CD4-positive, alpha-beta T cell treated with Interleukin-4 for 1 hour (primary cell): ENCODE data around the gene GFOD2.
"Not testable (repeated sequence)": the region's sequence is repeated elsewhere in the genome, so short reads cannot be mapped to it uniquely, and the experiment has no call there.

Source experiments
- DNase-seq, 2 donors: peaks; one replicate each; pipeline ENCODE4 v3.0.0-alpha.2; 2020 to 2022

The GFOD2 gene

DNA sequence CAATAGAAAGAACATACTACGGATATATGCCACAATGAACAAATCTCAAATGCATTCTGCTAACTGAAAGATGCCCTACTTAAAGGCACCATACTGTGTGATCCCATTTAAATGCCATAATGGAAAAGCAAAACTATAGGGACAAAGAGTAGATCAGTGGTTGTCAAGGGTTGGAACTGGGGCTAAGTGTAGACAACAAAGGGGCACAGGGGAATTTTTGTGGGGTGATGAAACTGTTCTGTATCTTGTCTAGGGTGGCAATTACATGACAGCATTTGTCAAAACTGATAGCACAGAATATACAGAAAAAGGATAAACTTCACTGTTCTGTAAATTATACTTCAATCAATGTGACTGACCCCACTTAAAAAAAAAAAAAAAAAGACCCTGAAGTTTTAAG lies 17.7 kb downstream of the GFOD2 start:
- DNase-seq = no peak

DNA sequence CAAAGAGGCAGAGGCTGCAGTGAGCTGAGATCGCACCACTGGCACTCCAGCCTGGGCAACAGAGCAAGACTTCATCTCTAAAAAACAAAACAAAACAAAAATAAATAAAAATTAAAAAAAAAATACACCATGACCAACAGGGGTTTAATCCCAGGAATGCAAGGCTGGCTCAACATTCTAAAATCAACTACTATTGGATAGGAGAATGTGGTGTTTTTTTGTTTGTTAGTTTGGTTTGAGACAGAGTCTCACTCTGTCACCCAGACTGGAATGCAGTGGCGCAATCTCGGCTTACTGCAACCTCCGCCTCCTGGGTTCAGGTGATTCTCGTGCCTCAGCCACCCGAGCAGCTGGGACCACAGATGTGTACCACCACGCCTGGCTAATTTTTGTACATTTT lies 19.9 kb downstream of the GFOD2 start:
- no peak for DNase-seq

GRCh38 chr16:67697422-67698185 lies 21.5 kb downstream of the GFOD2 start:
- DNase-seq = no peak

GRCh38 chr16:67694611-67695010 lies 24.5 kb downstream of the GFOD2 start:
- DNase-seq = no peak

- not testable (repeated sequence) for DNase-seq
These were observed 25.4 kb downstream of the GFOD2 start for GRCh38 chr16:67693517-67694285.

GRCh38 chr16:67685388-67686112 lies 33.6 kb downstream of the GFOD2 start:
- DNase-seq = no peak

- no peak for DNase-seq
These were observed 35.3 kb downstream of the GFOD2 start for GRCh38 chr16:67683767-67684166.

DNA sequence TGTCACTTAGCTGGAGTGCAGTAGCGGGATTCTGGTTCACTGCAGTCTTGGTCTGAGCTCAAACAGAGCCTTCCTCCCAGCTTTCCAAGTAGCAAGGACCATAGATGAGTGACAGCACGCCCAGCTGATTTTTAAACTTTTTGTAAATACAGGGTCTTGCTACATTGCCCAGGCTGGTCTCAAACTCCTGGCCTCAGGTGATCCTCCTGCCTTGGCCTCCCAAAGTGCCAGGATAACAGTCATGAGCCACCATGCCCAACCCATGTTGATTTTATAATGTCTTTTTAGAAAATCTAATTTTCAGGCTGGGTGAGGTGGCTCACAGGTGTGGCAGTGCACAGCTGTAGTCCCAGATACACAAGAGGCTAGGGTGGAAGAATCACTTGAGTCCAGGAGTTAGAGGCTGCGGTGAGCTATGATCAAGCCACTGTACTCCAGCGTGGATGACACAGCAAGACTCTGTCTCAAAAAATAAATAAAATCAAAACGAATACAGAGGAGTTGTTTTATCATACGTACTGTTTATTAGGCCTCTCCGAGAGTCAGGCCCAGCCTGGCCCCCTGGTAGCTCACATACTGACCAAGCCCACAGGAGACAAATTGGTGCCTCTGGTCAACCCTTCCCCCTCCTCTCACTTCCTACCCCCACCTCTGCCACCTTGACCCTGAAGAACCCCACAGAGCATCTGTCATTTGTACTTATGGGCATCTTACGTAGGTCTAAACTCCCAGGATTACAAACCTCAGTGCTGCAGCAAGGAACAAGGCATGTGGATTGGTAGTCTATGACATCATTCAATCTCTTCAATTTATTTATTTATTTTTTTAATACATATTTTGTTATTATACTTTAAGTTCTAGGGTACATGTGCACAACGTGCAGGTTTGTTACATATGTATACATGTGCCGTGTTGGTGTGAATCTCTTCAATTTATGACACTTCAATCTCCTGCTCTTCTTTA lies 38.9 kb downstream of the GFOD2 start:
- DNase-seq = no peak

DNA sequence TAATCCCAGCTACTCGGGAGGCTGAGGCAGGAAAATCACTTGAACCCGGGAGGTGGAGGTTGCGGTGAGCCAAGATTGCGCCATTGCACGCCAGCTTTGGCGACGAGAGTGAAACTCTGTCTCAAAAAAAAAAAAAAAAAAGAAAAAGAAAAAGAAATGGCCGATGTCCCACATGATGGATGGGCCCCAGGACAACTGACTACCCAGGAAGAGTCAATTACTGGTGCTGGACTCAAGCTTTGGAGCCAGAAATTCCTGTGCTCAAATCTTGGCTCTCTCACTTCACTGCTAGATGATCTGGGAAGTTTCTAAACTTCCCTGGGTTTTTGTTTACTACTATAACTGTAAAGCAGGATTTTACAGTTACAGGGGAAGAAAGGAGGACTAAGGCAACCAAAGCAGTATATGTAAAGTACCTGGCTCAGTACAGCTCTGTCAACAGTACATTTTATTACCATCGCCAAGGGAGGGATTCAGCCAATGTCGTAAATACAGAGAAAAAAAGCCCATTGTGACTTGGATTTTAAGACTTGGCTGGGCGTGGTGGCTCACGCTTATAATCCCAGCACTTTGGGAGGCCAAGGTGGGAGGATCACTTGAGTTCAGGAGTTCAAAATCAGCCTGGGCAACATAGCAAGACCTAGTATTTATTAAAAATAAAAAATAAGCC lies 40.6 kb downstream of the GFOD2 start:
- no peak for DNase-seq

DNA sequence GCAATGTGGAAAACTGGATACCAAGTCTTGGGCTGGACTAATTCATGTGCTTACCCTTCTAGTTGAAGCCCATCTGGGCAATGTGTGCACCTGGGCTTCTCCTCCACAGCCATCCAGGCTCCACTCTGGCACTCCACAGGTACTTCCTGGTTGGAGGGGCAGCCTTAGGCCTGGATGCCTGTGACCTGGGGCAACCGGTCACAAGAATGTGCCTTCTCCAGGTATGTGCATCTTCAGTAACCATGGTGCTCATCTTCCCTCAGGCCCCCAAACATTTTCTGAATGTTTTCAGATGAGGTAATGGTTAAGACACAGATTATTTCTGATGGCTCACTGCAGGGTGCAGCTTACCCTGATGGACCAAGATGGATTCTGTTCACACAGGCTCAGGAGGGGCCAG lies 41.4 kb downstream of the GFOD2 start:
- DNase-seq = no peak

GRCh38 chr16:67676939-67677338 lies 42.2 kb downstream of the GFOD2 start:
- no peak for DNase-seq

DNA sequence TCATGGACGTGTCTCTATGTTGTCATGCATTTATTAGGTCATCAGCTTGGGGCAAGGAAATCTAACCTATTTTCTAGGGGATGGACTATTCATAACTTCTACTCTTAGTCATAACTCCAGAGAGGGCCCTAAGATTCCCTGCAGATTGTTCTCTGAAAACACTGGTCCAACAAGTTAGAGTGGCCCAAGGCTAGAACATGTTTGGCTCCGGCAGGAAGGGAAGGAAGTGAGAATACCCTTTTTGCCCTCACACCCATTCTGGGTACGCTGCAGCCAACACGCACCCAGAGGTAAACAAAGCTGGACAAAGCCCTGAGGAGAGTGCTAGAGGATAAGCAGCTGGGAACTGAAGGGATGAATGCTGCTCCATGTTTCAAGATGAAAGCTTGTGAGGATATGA lies 42.6 kb downstream of the GFOD2 start:
- no peak for DNase-seq

- DNase-seq = no peak
These were observed 43.1 kb downstream of the GFOD2 start for GRCh38 chr16:67675999-67676398.

- no peak for DNase-seq
These were observed 43.6 kb downstream of the GFOD2 start for GRCh38 chr16:67675579-67675935.

DNA sequence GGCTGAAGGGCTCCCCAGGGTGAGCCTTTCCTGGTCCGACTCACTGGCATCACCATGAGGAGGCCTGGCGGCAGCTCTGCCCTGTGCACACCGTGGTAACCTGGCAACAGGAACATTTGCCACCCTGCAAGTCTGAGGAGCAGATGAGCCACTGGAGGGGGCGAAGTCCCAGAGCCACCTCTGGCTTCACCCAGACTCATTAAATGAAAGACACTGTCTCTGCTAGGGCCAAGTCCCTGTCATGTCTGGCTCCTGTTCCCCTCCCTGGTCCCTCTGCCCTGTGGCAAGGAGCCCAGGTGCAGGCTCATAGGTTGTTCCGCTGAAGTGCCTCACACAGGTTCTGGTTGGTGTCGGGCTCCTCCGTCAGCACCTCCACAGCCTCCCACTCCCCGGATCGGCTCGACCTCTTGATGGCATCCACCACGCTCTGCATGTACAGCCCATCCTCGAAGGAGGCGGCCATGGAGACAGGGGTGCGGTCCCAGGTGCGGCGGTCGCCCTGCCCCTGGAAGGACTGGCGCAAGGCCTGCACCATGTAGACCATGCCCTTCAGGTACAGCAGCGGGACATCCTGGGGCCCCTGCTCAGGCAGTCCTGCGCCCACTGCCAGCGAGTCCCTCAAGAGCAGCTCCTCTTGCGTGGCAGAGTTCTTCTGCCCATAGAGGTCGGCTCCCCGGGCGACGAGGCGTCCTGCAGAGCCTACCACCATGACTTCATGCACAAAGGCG lies 44.1 kb downstream of the GFOD2 start:
- no peak for DNase-seq

GRCh38 chr16:67673712-67674580 lies 45.2 kb downstream of the GFOD2 start:
- peak in 1 of 2 donors; percentile 35 for DNase-seq

DNA sequence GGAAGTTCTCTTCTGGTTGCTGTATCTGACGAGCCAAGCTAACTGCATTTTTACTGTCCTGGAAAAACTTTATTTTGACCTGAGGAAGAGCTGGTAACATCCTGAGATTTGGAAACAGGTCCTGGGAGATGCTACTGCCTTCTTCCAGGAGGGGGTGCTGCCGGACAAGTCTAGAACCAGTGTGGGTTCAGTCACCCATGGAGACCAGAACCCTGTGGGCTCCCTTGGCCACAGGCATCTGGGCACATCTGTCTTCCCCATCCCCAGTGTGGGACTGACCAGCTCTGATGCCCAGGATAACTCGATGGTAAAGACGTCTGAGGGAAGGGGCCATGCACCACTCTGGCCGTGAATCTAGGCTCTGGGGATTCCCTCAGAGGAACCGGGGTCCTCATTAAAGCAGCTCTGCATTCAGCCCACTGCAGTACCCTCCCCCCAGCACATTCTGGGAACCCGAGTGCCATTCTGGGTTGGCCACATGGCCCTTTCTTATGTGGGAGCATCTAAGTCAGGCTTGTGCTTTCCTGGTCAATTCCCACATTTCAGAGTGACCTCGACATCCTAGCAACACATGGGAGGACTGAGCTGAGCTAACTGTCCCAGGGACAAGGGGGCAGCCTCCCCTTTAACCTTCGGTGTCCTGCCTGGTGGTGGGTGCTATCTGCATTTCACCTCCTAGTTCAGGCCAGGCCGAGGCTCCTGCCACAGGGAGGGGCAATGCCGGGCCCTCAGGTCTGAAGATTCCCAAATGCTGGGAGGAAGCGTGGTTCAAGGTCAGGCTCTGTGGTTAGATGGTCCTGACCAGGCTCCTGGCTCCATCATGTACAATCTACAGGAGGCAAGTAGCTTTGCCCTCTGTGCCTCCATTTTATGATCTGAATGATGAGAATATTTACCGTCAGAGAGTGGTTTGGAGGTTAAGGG lies 46.1 kb downstream of the GFOD2 start:
- DNase-seq = peak; percentile 61 to 67

GRCh38 chr16:67672306-67672705 lies 46.8 kb downstream of the GFOD2 start:
- no peak for DNase-seq

- DNase-seq = no peak
These were observed 49.5 kb downstream of the GFOD2 start for GRCh38 chr16:67669499-67670101.
